ENCODE results near the gene WNT11.

DNA sequence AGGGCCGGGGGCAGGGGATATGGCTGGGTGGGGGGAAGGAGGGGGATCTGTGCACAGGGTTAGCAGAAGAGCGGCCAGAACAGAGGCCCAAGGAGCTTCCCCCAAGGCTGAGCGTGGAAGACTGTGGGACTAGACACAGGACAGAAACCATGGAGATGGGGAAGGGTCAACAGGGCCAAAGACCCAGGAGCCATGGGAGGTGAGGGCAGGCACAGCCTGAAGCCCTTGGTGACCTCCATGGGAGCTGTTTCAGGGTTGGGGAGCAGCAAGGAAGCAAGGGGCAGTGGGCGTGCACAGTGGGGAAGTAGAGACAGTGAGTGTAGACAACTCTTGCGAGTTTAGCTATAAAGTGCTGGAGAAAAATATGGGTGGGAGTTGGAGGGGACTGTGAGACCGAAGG lies 56.6 kb downstream of the WNT11 start:
- TF ChIP-seq, protein P1, sequence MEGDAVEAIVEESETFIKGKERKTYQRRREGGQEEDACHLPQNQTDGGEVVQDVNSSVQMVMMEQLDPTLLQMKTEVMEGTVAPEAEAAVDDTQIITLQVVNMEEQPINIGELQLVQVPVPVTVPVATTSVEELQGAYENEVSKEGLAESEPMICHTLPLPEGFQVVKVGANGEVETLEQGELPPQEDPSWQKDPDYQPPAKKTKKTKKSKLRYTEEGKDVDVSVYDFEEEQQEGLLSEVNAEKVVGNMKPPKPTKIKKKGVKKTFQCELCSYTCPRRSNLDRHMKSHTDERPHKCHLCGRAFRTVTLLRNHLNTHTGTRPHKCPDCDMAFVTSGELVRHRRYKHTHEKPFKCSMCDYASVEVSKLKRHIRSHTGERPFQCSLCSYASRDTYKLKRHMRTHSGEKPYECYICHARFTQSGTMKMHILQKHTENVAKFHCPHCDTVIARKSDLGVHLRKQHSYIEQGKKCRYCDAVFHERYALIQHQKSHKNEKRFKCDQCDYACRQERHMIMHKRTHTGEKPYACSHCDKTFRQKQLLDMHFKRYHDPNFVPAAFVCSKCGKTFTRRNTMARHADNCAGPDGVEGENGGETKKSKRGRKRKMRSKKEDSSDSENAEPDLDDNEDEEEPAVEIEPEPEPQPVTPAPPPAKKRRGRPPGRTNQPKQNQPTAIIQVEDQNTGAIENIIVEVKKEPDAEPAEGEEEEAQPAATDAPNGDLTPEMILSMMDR (IDR thresholded peaks at IDR 0.05), result no peak
- no peak for TF ChIP-seq ZFX (IDR thresholded peaks at IDR 0.05; ENCODE audit: borderline replicate concordance)
